Measurements from ENCODE around the gene PHF12. TPM values are rescaled to one million over a fixed set of nuclear protein-coding genes. Genes with fewer than 3 reads are reported as not detected.
A peak's percentile ranks its signal among the peaks of the same experiment; 100 is the strongest.

PHF12 gene
- total and polyA plus RNA-seq, 11 donors = 8.2 to 31.2 (median 20.9) TPM

GRCh38 chr17:28992185-28992584 lies 40.9 kb upstream of the PHF12 start:
- peak in 1 of 5 donors; percentile 43 for DNase-seq

GRCh38 chr17:28991779-28992178 lies 40.5 kb upstream of the PHF12 start:
- TF ChIP-seq CTCF (IDR thresholded peaks at IDR 0.05) = no peak
- no peak for TF ChIP-seq POLR2A (IDR thresholded peaks at IDR 0.05)
- WGBS, 4 donors = 64 to 80% (median 74%) methylated on average over 7 to 8 of the region's 8 CpGs
- Histone ChIP-seq H3K9me3 (no peaks in the 10 kb centered on the region), H3K27me3 (no peaks in the 10 kb centered on the region), H3K36me3 (no peaks in the 10 kb centered on the region), H3K4me1 (peaks cover 0 to 8% (median 0%) of the 10 kb centered on the region in 12 donors), H3K4me3 (no peak overlapping the region), H3K27ac (no peak overlapping the region)
- DNase-seq (no peak), ATAC-seq (no peak)
- intact Hi-C loops (cut with DNase I) = no loop called here

More at GRCh38 chr17:28992185-28992584, 40.9 kb upstream of the PHF12 start:
- Histone ChIP-seq H3K4me3 (no peak overlapping the region), H3K36me3 (no peaks in the 10 kb centered on the region), H3K27me3 (no peaks in the 10 kb centered on the region), H3K9me3 (no peaks in the 10 kb centered on the region), H3K4me1 (peaks cover 0 to 9% (median 0%) of the 10 kb centered on the region in 12 donors), H3K27ac (no peak overlapping the region)
- WGBS, 4 donors = 81 to 86% (median 83%) methylated on average over 7 of the region's 7 CpGs
- no peak for ATAC-seq
- TF ChIP-seq POLR2A (IDR thresholded peaks at IDR 0.05) (no peak), CTCF (IDR thresholded peaks at IDR 0.05) (no peak)
- intact Hi-C loops (cut with DNase I) = no loop called here

- DNase-seq = no peak
- Histone ChIP-seq H3K27me3 (peaks cover 0 to 13% (median 0%) of the 10 kb centered on the region in 9 donors), H3K4me3 (no peak overlapping the region), H3K36me3 (no peaks in the 10 kb centered on the region), H3K9me3 (no peaks in the 10 kb centered on the region), H3K27ac (no peak overlapping the region), H3K4me1 (peaks cover 0 to 7% (median 0%) of the 10 kb centered on the region in 12 donors)
- TF ChIP-seq CTCF (IDR thresholded peaks at IDR 0.05) = no peak
- TF ChIP-seq POLR2A (IDR thresholded peaks at IDR 0.05) = no peak
- no peak for ATAC-seq
- intact Hi-C loops (cut with DNase I) = loop anchor here in 1 of 10 donors (5.0 kb wide), 1 partner anchor 43 kb away; no protein-coding TSS in a partner anchor
These were observed 37.7 kb upstream of the PHF12 start for GRCh38 chr17:28989028-28989427.

GRCh38 chr17:28988475-28988874 lies 37.2 kb upstream of the PHF12 start:
- H3K9me3 ChIP-seq = no peaks in the 10 kb centered on the region
- ATAC-seq (no peak), DNase-seq (peak in 1 of 5 donors; percentile 24)
- H3K36me3 ChIP-seq = no peaks in the 10 kb centered on the region
- H3K27me3 ChIP-seq = peaks cover 0 to 13% (median 0%) of the 10 kb centered on the region in 9 donors
- TF ChIP-seq POLR2A (IDR thresholded peaks at IDR 0.05) (no peak), CTCF (IDR thresholded peaks at IDR 0.05) (no peak)
- H3K27ac ChIP-seq = no peak overlapping the region
- intact Hi-C loops (cut with DNase I) = loop anchor here in 1 of 10 donors (5.0 kb wide), 1 partner anchor 44 kb away; no protein-coding TSS in a partner anchor
- H3K4me1 ChIP-seq = peaks cover 0 to 9% (median under 1%) of the 10 kb centered on the region in 12 donors
- 81 to 97% (median 89%) methylated on average over 1 of the region's 1 CpG for WGBS, 4 donors
- no peak overlapping the region for H3K4me3 ChIP-seq
